HEK293 (cell line): ENCODE results near the gene TMEM134.

Source experiments
- SALL2 ChIP-seq: fragments of 450-650 bp; formaldehyde crosslinking; IDR thresholded peaks from 2 replicates; pipeline ENCODE4 v1.5.0; 2017; ENCODE audit warnings: missing biosample characterization, mild to moderate bottlenecking, missing genetic modification characterization, borderline replicate concordance
- SETDB1 ChIP-seq: IDR thresholded peaks from one replicate; pipeline ENCODE4 v1.6.1; 2017; ENCODE audit warnings: mild to moderate bottlenecking, low read length, moderate library complexity, mixed read lengths; ENCODE audit not compliant: insufficient read length
- TCF7L2 ChIP-seq: IDR thresholded peaks from 2 replicates; pipeline ENCODE4 v1.6.1; 2011; ENCODE audit warnings: low read depth, mild to moderate bottlenecking, inconsistent platforms, low read length, moderate library complexity, borderline replicate concordance
- ZIC2 ChIP-seq: fragments of 450-650 bp; formaldehyde crosslinking; IDR thresholded peaks from 2 replicates; pipeline ENCODE4 v1.5.1; 2016; ENCODE audit warnings: missing biosample characterization, missing genetic modification characterization
- ZNF184 ChIP-seq: fragments of 450-650 bp; IDR thresholded peaks from 2 replicates; pipeline ENCODE4 v1.5.1; 2018; ENCODE audit warnings: missing biosample characterization, mild to moderate bottlenecking, missing genetic modification characterization
- ZNF350 ChIP-seq: fragments of 450-650 bp; formaldehyde crosslinking; IDR thresholded peaks from 2 replicates; pipeline ENCODE4 v1.5.0; 2017; ENCODE audit warnings: missing biosample characterization, mild to moderate bottlenecking, missing genetic modification characterization
- TF ChIP-seq, protein P1 (sequence below): fragments of 450-650 bp; formaldehyde crosslinking; IDR thresholded peaks from 2 replicates; pipeline ENCODE4 v1.5.1; 2017; ENCODE audit warnings: missing biosample characterization, mild to moderate bottlenecking, missing genetic modification characterization, moderate library complexity
- TF ChIP-seq, protein P2 (sequence below): fragments of 450-650 bp; formaldehyde crosslinking; IDR thresholded peaks from 2 replicates; pipeline ENCODE4 v1.5.1; 2016; ENCODE audit warnings: missing biosample characterization, missing genetic modification characterization
- TF ChIP-seq, protein P3 (sequence below): fragments of 450-650 bp; formaldehyde crosslinking; IDR thresholded peaks from 2 replicates; pipeline ENCODE4 v1.5.1; 2016; ENCODE audit warnings: missing biosample characterization, missing genetic modification characterization
- TF ChIP-seq, protein P4 (sequence below): fragments of 450-650 bp; formaldehyde crosslinking; IDR thresholded peaks from 2 replicates; pipeline ENCODE4 v1.5.1; 2017; ENCODE audit warnings: missing biosample characterization, missing genetic modification characterization
- TF ChIP-seq, protein P5 (sequence below): fragments of 450-650 bp; formaldehyde crosslinking; IDR thresholded peaks from 2 replicates; pipeline ENCODE4 v1.5.1; 2016; ENCODE audit warnings: missing biosample characterization, missing genetic modification characterization
- TF ChIP-seq, protein P6 (sequence below): fragments of 450-650 bp; formaldehyde crosslinking; IDR thresholded peaks from 2 replicates; pipeline ENCODE4 v1.5.1; 2016; ENCODE audit warnings: missing biosample characterization, missing genetic modification characterization

DNA sequence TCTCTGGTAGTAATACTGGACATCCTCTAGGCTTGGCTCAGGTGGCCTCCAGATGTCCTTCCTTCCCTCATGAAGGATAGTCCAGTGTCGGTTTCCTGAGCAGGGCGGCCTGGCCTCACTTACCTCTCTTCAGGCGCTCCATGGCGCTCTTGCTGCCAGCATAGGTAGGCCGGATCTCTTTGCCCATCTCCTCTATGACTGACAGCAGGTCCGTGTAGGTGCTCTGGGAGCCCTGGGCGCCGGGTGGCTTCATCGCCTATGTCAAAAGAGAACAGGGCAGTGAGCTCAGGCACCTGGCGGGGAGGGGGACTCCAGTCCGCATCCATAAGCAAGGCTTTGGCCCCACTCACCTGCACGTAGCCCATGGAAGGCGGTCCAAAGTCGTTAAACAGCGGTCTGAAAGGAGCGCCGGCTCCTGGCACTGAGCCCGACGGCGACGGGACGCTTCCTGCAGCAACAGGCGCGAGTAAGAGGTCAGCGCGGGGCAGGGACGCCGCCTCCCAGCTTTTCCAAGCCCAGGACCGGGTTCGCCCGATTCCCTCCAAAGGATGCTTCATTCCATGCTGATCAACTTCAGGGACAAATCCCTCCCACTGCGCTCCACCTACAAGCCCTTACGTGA lies 38.3 kb upstream of the TMEM134 start:
- TF ChIP-seq, protein P1, sequence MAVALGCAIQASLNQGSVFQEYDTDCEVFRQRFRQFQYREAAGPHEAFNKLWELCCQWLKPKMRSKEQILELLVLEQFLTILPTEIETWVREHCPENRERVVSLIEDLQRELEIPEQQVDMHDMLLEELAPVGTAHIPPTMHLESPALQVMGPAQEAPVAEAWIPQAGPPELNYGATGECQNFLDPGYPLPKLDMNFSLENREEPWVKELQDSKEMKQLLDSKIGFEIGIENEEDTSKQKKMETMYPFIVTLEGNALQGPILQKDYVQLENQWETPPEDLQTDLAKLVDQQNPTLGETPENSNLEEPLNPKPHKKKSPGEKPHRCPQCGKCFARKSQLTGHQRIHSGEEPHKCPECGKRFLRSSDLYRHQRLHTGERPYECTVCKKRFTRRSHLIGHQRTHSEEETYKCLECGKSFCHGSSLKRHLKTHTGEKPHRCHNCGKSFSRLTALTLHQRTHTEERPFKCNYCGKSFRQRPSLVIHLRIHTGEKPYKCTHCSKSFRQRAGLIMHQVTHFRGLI: 0 out of 2 replicates have a peak, but pooled peaks have one; percentile 14
- no peak for TF ChIP-seq ZNF350
- TF ChIP-seq, protein P2, sequence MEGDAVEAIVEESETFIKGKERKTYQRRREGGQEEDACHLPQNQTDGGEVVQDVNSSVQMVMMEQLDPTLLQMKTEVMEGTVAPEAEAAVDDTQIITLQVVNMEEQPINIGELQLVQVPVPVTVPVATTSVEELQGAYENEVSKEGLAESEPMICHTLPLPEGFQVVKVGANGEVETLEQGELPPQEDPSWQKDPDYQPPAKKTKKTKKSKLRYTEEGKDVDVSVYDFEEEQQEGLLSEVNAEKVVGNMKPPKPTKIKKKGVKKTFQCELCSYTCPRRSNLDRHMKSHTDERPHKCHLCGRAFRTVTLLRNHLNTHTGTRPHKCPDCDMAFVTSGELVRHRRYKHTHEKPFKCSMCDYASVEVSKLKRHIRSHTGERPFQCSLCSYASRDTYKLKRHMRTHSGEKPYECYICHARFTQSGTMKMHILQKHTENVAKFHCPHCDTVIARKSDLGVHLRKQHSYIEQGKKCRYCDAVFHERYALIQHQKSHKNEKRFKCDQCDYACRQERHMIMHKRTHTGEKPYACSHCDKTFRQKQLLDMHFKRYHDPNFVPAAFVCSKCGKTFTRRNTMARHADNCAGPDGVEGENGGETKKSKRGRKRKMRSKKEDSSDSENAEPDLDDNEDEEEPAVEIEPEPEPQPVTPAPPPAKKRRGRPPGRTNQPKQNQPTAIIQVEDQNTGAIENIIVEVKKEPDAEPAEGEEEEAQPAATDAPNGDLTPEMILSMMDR (tag by site-specific recombination): no peak
- TF ChIP-seq, protein P3, sequence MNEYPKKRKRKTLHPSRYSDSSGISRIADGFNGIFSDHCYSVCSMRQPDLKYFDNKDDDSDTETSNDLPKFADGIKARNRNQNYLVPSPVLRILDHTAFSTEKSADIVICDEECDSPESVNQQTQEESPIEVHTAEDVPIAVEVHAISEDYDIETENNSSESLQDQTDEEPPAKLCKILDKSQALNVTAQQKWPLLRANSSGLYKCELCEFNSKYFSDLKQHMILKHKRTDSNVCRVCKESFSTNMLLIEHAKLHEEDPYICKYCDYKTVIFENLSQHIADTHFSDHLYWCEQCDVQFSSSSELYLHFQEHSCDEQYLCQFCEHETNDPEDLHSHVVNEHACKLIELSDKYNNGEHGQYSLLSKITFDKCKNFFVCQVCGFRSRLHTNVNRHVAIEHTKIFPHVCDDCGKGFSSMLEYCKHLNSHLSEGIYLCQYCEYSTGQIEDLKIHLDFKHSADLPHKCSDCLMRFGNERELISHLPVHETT (tag by site-specific recombination): no peak; the same call in none of the 2 replicates
- no peak for TF ChIP-seq SALL2
- TF ChIP-seq TCF7L2: no peak
- TF ChIP-seq, protein P4, sequence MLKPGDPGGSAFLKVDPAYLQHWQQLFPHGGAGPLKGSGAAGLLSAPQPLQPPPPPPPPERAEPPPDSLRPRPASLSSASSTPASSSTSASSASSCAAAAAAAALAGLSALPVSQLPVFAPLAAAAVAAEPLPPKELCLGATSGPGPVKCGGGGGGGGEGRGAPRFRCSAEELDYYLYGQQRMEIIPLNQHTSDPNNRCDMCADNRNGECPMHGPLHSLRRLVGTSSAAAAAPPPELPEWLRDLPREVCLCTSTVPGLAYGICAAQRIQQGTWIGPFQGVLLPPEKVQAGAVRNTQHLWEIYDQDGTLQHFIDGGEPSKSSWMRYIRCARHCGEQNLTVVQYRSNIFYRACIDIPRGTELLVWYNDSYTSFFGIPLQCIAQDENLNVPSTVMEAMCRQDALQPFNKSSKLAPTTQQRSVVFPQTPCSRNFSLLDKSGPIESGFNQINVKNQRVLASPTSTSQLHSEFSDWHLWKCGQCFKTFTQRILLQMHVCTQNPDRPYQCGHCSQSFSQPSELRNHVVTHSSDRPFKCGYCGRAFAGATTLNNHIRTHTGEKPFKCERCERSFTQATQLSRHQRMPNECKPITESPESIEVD (tag by site-specific recombination): no peak
- TF ChIP-seq, protein P5, sequence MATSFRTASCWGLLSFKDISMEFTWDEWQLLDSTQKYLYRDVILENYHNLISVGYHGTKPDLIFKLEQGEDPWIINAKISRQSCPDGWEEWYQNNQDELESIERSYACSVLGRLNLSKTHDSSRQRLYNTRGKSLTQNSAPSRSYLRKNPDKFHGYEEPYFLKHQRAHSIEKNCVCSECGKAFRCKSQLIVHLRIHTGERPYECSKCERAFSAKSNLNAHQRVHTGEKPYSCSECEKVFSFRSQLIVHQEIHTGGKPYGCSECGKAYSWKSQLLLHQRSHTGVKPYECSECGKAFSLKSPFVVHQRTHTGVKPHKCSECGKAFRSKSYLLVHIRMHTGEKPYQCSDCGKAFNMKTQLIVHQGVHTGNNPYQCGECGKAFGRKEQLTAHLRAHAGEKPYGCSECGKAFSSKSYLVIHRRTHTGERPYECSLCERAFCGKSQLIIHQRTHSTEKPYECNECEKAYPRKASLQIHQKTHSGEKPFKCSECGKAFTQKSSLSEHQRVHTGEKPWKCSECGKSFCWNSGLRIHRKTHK: no peak
- no peak for TF ChIP-seq ZIC2 (tag by site-specific recombination)
- no peak for TF ChIP-seq ZNF184
- TF ChIP-seq, protein P6, sequence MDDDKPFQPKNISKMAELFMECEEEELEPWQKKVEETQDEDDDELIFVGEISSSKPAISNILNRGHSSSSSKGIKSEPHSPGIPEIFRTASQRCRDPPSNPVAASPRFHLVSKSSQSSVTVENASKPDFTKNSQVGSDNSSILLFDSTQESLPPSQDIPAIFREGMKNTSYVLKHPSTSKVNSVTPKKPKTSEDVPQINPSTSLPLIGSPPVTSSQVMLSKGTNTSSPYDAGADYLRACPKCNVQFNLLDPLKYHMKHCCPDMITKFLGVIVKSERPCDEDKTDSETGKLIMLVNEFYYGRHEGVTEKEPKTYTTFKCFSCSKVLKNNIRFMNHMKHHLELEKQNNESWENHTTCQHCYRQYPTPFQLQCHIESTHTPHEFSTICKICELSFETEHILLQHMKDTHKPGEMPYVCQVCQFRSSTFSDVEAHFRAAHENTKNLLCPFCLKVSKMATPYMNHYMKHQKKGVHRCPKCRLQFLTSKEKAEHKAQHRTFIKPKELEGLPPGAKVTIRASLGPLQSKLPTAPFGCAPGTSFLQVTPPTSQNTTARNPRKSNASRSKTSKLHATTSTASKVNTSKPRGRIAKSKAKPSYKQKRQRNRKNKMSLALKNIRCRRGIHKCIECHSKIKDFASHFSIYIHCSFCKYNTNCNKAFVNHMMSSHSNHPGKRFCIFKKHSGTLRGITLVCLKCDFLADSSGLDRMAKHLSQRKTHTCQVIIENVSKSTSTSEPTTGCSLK (tag by site-specific recombination): no peak
- TF ChIP-seq SETDB1: no peak
